GM12864 (cell line): ENCODE measurements around the gene SPIN2A.
A peak's percentile ranks its signal among the peaks of the same experiment; 100 is the strongest.
"Not testable (repeated sequence)": the region's sequence is repeated elsewhere in the genome, so short reads cannot be mapped to it uniquely, and the experiment has no call there.

Experiments
- DNase-seq: peaks from one replicate; pipeline ENCODE4 v3.0.0-alpha.2; 2011; ENCODE audit warnings: low read depth
- H3K4me3 ChIP-seq: 2 replicates; pipeline ENCODE4 v1.5.1; 2011; ENCODE audit warnings: mild to moderate bottlenecking, low read depth, low read length, control low read depth
- CTCF ChIP-seq: IDR thresholded peaks from 2 replicates; pipeline ENCODE4 v1.5.1; 2011; ENCODE audit warnings: low read depth, mild to moderate bottlenecking, moderate library complexity, low read length, control low read depth, inconsistent platforms; ENCODE audit errors: missing control alignments

SPIN2A gene

GRCh38 chrX:57137501-57137900 lies 304 bp upstream of the SPIN2A start:
- TF ChIP-seq CTCF: no peak
- H3K4me3 ChIP-seq: no peak overlapping the region
- DNase-seq: no peak

- DNase-seq, H3K4me3 ChIP-seq: not testable (repeated sequence)
These were observed 608 bp downstream of the SPIN2A start for GRCh38 chrX:57136589-57136988.

GRCh38 chrX:57135287-57135686 lies 1.9 kb downstream of the SPIN2A start:
- DNase-seq: no peak
- H3K4me3 ChIP-seq: no peak overlapping the region
- TF ChIP-seq CTCF: no peak

- no peak overlapping the region for H3K4me3 ChIP-seq
- TF ChIP-seq CTCF: no peak
- DNase-seq: no peak
These were observed 2.5 kb downstream of the SPIN2A start for GRCh38 chrX:57134702-57135101.

GRCh38 chrX:57133706-57134105 lies 3.5 kb downstream of the SPIN2A start:
- no peak for DNase-seq
- no peak overlapping the region for H3K4me3 ChIP-seq
- no peak for TF ChIP-seq CTCF

- not testable (repeated sequence) for DNase-seq, H3K4me3 ChIP-seq
These were observed 3.9 kb downstream of the SPIN2A start for GRCh38 chrX:57133284-57133683.

GRCh38 chrX:57132046-57132445 lies 5.2 kb downstream of the SPIN2A start:
- DNase-seq: no peak
- H3K4me3 ChIP-seq: no peak overlapping the region
- TF ChIP-seq CTCF: no peak

GRCh38 chrX:57121816-57122215 lies 15.4 kb downstream of the SPIN2A start:
- no peak for DNase-seq
- peak overlapping the region; percentile 83 for H3K4me3 ChIP-seq
- TF ChIP-seq CTCF: no peak
